ENCODE results near the gene SH3GL2.
"Not testable (repeated sequence)": the region's sequence is repeated elsewhere in the genome, so short reads cannot be mapped to it uniquely, and the experiment has no call there.

Gene SH3GL2

GRCh38 chr9:17761984-17762676, 183.3 kb downstream of the SH3GL2 start:
- no peak for DNase-seq

GRCh38 chr9:17764306-17764705, 185.4 kb downstream of the SH3GL2 start:
- DNase-seq = no peak

GRCh38 chr9:17765131-17765530, 186.3 kb downstream of the SH3GL2 start:
- not testable (repeated sequence) for DNase-seq

GRCh38 chr9:17772223-17772622, 193.4 kb downstream of the SH3GL2 start:
- DNase-seq = no peak

GRCh38 chr9:17775656-17776055, 196.8 kb downstream of the SH3GL2 start:
- no peak for DNase-seq

- no peak for DNase-seq
Measured at GRCh38 chr9:17776735-17777134, 197.9 kb downstream of the SH3GL2 start.

GRCh38 chr9:17777465-17777864, 198.6 kb downstream of the SH3GL2 start:
- no peak for DNase-seq

- no peak for DNase-seq
Measured at GRCh38 chr9:17782430-17783149, 203.7 kb downstream of the SH3GL2 start.

GRCh38 chr9:17783227-17783626, 204.4 kb downstream of the SH3GL2 start:
- no peak for DNase-seq

- no peak for DNase-seq
Measured at GRCh38 chr9:17789316-17789715, 210.4 kb downstream of the SH3GL2 start.

GRCh38 chr9:17793713-17794622, 215.1 kb downstream of the SH3GL2 start:
- no peak for DNase-seq

- DNase-seq = no peak
Measured at GRCh38 chr9:17795744-17796143, 216.9 kb downstream of the SH3GL2 start.

- no peak for DNase-seq
Measured at GRCh38 chr9:17799369-17799768, 220.5 kb downstream of the SH3GL2 start.

GRCh38 chr9:17800418-17800817, 221.6 kb downstream of the SH3GL2 start:
- no peak for DNase-seq

GRCh38 chr9:17802249-17802857, 223.5 kb downstream of the SH3GL2 start:
- no peak for DNase-seq

- no peak for DNase-seq
Measured at GRCh38 chr9:17807613-17808282, 228.9 kb downstream of the SH3GL2 start.

GRCh38 chr9:17810317-17810716, 231.5 kb downstream of the SH3GL2 start:
- no peak for DNase-seq

GRCh38 chr9:17810728-17811571, 232.1 kb downstream of the SH3GL2 start:
- DNase-seq = no peak

- no peak for DNase-seq
Measured at GRCh38 chr9:17813798-17814197, 234.9 kb downstream of the SH3GL2 start.

- no peak for DNase-seq
Measured at GRCh38 chr9:17816431-17817027, 237.7 kb downstream of the SH3GL2 start.

- DNase-seq = no peak
Measured at GRCh38 chr9:17824191-17824590, 245.3 kb downstream of the SH3GL2 start.
